WTC11 (cell line): ENCODE results near the gene CTXN1.

Experiments
- SP1 ChIP-seq: sonication (generic); formaldehyde crosslinking; conservative IDR thresholded peaks from 2 replicates; pipeline ENCODE4 v1.8.1; 2022; ENCODE audit warnings: missing genetic modification reagents
- TF ChIP-seq, protein P1 (sequence below): fragments of 200-600 bp; IDR thresholded peaks from 2 replicates; pipeline ENCODE4 v1.8.0; 2022; ENCODE audit warnings: antibody characterized with exemption

DNA sequence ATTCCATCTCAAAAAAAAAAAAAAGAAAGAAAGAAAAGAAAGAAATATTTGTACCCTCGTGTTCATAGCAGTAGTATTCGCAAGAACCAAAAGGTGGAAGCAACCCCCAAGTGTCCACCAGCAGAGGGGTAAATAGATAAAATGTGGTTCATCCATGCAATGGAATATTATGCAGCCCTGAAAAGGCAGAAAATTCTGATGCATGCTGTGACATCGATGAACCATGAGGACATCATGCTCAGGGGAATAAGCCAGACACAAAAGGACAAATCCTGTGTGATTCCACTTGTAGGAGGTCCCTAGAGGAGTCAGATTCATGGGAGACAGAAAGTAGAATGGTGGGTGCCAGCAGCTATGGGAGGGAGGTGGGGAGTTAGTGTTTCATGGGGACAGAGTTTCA is 44.0 kb downstream of the CTXN1 start:
- TF ChIP-seq, protein P1, sequence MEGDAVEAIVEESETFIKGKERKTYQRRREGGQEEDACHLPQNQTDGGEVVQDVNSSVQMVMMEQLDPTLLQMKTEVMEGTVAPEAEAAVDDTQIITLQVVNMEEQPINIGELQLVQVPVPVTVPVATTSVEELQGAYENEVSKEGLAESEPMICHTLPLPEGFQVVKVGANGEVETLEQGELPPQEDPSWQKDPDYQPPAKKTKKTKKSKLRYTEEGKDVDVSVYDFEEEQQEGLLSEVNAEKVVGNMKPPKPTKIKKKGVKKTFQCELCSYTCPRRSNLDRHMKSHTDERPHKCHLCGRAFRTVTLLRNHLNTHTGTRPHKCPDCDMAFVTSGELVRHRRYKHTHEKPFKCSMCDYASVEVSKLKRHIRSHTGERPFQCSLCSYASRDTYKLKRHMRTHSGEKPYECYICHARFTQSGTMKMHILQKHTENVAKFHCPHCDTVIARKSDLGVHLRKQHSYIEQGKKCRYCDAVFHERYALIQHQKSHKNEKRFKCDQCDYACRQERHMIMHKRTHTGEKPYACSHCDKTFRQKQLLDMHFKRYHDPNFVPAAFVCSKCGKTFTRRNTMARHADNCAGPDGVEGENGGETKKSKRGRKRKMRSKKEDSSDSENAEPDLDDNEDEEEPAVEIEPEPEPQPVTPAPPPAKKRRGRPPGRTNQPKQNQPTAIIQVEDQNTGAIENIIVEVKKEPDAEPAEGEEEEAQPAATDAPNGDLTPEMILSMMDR, result no peak
- no peak for TF ChIP-seq SP1 (CRISPR knock-in tag)
